Activated CD8-positive, alpha-beta memory T cell treated with anti-CD3 and anti-CD28 coated beads, Interleukin-2, amount 50 U/mL, for 24 hours (primary cell): Measurements from ENCODE around the gene CAMSAP1.
"Not testable (repeated sequence)": the region's sequence is repeated elsewhere in the genome, so short reads cannot be mapped to it uniquely, and the experiment has no call there.

ENCODE experiments used
- DNase-seq: peaks from one replicate; pipeline ENCODE4 v3.0.0-alpha.2; 2020; ENCODE audit errors: extremely low read depth

The CAMSAP1 gene

GRCh38 chr9:135898634-135899407 is 8.5 kb downstream of the CAMSAP1 start:
- DNase-seq, result no peak

GRCh38 chr9:135896626-135897025 is 10.7 kb downstream of the CAMSAP1 start:
- DNase-seq, result no peak

- no peak for DNase-seq
These were observed 11.1 kb downstream of the CAMSAP1 start for GRCh38 chr9:135896205-135896604.

- DNase-seq, result no peak
These were observed 12.0 kb downstream of the CAMSAP1 start for GRCh38 chr9:135895202-135895848.

GRCh38 chr9:135893104-135893503 is 14.2 kb downstream of the CAMSAP1 start:
- no peak for DNase-seq

- DNase-seq, result not testable (repeated sequence)
These were observed 15.0 kb downstream of the CAMSAP1 start for GRCh38 chr9:135892327-135892726.

GRCh38 chr9:135891027-135891631 is 16.2 kb downstream of the CAMSAP1 start:
- no peak for DNase-seq

GRCh38 chr9:135890190-135891026 is 16.9 kb downstream of the CAMSAP1 start:
- no peak for DNase-seq

- DNase-seq, result no peak
These were observed 17.7 kb downstream of the CAMSAP1 start for GRCh38 chr9:135889564-135890189.

GRCh38 chr9:135888766-135889394 is 18.5 kb downstream of the CAMSAP1 start:
- DNase-seq, result no peak

- no peak for DNase-seq
These were observed 19.1 kb downstream of the CAMSAP1 start for GRCh38 chr9:135888126-135888765.

- DNase-seq, result no peak
These were observed 19.7 kb downstream of the CAMSAP1 start for GRCh38 chr9:135887585-135888050.

- DNase-seq, result no peak
These were observed 20.3 kb downstream of the CAMSAP1 start for GRCh38 chr9:135887021-135887507.

- DNase-seq, result no peak
These were observed 21.0 kb downstream of the CAMSAP1 start for GRCh38 chr9:135886147-135886981.

GRCh38 chr9:135885100-135885853 is 22.1 kb downstream of the CAMSAP1 start:
- DNase-seq, result no peak

GRCh38 chr9:135884328-135885035 is 22.9 kb downstream of the CAMSAP1 start:
- no peak for DNase-seq

- no peak for DNase-seq
These were observed 23.8 kb downstream of the CAMSAP1 start for GRCh38 chr9:135883410-135884089.
